Measurements from ENCODE around the gene MIAT.

GRCh38 chr22:26662160-26662559 is 4.8 kb downstream of the MIAT start:
- TF ChIP-seq CTCF (IDR thresholded peaks at IDR 0.05), result no peak
- TF ChIP-seq, protein P1, sequence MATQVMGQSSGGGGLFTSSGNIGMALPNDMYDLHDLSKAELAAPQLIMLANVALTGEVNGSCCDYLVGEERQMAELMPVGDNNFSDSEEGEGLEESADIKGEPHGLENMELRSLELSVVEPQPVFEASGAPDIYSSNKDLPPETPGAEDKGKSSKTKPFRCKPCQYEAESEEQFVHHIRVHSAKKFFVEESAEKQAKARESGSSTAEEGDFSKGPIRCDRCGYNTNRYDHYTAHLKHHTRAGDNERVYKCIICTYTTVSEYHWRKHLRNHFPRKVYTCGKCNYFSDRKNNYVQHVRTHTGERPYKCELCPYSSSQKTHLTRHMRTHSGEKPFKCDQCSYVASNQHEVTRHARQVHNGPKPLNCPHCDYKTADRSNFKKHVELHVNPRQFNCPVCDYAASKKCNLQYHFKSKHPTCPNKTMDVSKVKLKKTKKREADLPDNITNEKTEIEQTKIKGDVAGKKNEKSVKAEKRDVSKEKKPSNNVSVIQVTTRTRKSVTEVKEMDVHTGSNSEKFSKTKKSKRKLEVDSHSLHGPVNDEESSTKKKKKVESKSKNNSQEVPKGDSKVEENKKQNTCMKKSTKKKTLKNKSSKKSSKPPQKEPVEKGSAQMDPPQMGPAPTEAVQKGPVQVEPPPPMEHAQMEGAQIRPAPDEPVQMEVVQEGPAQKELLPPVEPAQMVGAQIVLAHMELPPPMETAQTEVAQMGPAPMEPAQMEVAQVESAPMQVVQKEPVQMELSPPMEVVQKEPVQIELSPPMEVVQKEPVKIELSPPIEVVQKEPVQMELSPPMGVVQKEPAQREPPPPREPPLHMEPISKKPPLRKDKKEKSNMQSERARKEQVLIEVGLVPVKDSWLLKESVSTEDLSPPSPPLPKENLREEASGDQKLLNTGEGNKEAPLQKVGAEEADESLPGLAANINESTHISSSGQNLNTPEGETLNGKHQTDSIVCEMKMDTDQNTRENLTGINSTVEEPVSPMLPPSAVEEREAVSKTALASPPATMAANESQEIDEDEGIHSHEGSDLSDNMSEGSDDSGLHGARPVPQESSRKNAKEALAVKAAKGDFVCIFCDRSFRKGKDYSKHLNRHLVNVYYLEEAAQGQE (IDR thresholded peaks at IDR 0.05; ENCODE audit: insufficient read depth in 1 of 2, low read depth in 2 of 2, low read length in 1 of 2), result no peak
- no peak for TF ChIP-seq POLR2AphosphoS5 (IDR thresholded peaks at IDR 0.05; ENCODE audit: low read depth, low read length)
- no peak for TF ChIP-seq TCF7L2 (IDR thresholded peaks at IDR 0.05; ENCODE audit: low read depth, low read length)
- no peak for TF ChIP-seq SIN3A (IDR thresholded peaks at IDR 0.05; ENCODE audit: borderline replicate concordance, insufficient read depth, low read depth, low read length)
